Activated CD4-positive, alpha-beta T cell treated with anti-CD3 and anti-CD28 coated beads for 48 hours (primary cell): ENCODE measurements around the gene CAPN15.
A peak's percentile ranks its signal among the peaks of the same experiment; 100 is the strongest.

Experiments
- DNase-seq: peaks from one replicate; pipeline ENCODE4 v3.0.0-alpha.2; 2020

The CAPN15 gene

GRCh38 chr16:526181-527014, 1.1 kb upstream of the CAPN15 start:
- peak; percentile 50 for DNase-seq

- peak; percentile 63 for DNase-seq
Measured at GRCh38 chr16:528111-529011, 849 bp downstream of the CAPN15 start.

GRCh38 chr16:529012-529575, 1.6 kb downstream of the CAPN15 start:
- DNase-seq: peak; percentile 36

GRCh38 chr16:530111-530817, 2.8 kb downstream of the CAPN15 start:
- no peak for DNase-seq

- DNase-seq: no peak
Measured at GRCh38 chr16:531494-532125, 4.1 kb downstream of the CAPN15 start.

DNA sequence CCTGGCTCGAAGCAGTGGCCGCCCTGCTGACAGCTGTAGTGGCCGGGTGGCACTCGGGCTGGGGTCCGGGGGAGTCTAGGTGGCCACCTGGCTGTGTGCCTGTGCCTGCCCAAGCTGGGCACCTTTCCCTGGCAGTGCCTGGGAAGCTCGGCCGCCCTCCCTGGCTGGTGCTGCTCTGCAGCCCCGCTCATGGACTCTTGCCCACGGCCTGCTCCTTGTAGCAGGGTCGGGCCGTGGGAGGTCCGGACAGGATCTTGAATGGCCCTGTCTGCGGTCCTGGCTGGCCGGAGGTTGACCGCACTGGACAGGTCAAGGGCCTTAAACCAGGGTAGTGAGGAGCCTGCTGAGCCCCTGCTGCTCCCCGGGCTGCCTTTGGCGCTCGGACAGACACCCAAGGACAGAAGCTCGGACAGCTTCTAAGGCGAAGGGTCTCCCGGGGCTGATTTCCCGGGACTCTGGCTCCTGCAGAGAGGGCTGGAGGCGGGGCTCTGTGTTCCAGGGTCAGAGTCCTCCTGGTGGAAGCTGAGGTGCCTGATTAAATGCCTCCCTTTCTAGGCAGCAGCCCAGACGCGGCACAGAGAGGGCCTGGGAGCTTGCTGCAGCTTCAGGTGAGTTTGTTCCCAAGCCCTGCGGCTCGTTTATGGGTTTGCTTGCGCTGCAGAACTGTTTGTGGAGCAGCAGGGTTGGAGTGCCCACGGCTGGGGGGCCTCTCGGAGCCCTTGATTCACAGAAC, 6.0 kb downstream of the CAPN15 start:
- DNase-seq: no peak

- no peak for DNase-seq
Measured at GRCh38 chr16:534135-534534, 6.6 kb downstream of the CAPN15 start.

GRCh38 chr16:534856-535445, 7.4 kb downstream of the CAPN15 start:
- no peak for DNase-seq

- DNase-seq: no peak
Measured at GRCh38 chr16:535446-536405, 8.2 kb downstream of the CAPN15 start.

DNA sequence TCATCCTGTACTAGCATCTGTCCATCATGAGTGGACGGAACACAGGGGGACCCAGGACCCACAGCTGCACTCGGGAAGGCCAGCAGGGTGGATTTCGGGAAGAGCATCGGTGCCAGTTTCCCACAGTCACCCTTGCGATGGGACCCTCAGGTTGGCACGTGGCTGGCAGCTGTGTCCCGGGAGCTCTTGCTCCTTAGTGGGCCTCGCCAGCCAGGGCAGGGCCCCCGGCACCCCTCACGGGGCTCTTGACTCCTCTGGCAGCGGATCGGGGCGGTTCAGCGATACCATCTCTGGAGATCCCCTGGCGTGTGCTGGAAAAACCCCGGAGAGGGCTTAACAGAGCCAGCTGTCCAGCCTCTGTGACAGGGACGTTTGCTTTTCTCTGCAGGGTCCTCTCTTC, 9.2 kb downstream of the CAPN15 start:
- DNase-seq: no peak

- DNase-seq: no peak
Measured at GRCh38 chr16:537415-538335, 10.2 kb downstream of the CAPN15 start.

DNA sequence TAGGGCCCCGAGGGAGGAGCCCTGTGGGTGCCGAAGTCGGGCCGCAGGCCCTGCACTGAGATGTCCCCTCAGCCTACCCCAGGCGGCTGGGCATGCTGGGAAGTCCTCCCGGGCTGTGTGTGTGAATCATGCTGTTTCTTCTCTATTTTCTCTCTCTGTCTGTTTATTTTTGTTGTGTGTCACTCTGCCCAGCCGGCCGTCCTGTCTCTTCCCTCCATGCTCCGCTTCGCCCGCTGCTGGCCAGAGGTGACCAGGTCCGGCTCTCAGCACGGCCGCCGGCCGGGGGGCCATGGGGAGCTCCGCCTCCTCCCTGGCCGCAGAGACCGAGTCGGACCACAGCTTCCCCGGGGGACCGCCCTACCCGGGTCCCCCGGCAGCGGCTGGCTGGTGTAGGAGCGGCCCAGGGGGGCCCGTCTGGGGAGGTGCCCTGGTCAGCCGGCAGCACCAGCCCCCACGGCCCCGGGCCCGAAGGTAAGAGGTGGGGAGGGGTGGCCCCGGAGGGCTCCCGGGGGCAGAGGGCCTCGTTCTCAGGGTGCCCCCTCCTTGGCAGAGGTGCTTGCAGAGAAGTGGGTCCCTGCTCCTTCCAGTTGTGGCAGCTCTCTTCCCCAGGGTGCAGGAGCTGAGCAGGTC, 12.5 kb downstream of the CAPN15 start:
- no peak for DNase-seq

- no peak for DNase-seq
Measured at GRCh38 chr16:540645-541340, 13.3 kb downstream of the CAPN15 start.

- no peak for DNase-seq
Measured at GRCh38 chr16:543301-544164, 16.0 kb downstream of the CAPN15 start.

- no peak for DNase-seq
Measured at GRCh38 chr16:544517-544916, 17.0 kb downstream of the CAPN15 start.

DNA sequence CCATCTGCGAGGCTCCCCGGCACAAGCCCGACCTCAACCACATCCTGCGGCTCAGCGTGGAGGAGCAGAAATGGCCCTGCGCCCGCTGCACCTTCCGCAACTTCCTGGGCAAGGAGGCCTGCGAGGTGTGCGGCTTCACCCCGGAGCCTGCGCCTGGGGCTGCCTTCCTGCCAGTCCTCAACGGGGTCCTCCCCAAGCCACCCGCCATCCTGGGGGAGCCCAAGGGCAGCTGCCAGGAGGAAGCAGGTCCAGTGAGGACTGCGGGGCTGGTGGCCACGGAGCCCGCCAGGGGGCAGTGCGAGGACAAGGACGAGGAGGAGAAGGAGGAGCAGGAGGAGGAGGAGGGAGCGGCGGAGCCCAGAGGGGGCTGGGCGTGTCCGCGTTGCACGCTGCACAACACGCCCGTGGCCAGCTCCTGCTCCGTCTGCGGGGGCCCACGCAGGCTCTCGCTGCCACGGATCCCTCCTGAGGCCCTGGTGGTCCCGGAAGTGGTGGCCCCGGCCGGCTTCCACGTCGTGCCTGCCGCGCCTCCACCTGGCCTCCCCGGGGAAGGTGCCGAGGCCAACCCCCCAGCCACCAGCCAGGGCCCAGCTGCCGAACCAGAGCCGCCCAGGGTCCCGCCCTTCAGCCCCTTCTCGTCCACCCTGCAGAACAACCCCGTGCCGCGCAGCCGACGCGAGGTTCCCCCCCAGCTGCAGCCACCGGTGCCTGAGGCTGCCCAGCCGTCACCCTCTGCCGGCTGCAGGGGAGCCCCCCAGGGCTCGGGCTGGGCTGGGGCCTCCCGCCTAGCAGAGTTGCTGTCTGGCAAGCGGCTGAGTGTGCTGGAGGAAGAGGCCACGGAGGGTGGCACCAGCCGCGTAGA, 19.6 kb downstream of the CAPN15 start:
- peak; percentile 69 for DNase-seq
